Measurements from ENCODE around the gene KCNIP3. TPM values are rescaled to one million over a fixed set of nuclear protein-coding genes. Genes with fewer than 3 reads are reported as not detected.

The KCNIP3 gene
- total and polyA plus RNA-seq, 8 donors, result 3.2 to 12.6 (median 7.7) TPM

GRCh38 chr2:95310216-95310615 lies 13.1 kb downstream of the KCNIP3 start:
- intact Hi-C loops (cut with DNase I), result no loop called here
- ATAC-seq (no peak), DNase-seq (no peak)
- Histone ChIP-seq H3K36me3 (no peaks in the 10 kb centered on the region), H3K27ac (no peak overlapping the region), H3K27me3 (peaks cover 0 to 6% of the 10 kb centered on the region in 2 donors), H3K4me1 (no peaks in the 10 kb centered on the region), H3K4me3 (no peak overlapping the region), H3K9me3 (no peaks in the 10 kb centered on the region)
- TF ChIP-seq CTCF (IDR thresholded peaks at IDR 0.05), result no peak

GRCh38 chr2:95310651-95311050 lies 13.5 kb downstream of the KCNIP3 start:
- DNase-seq (no peak), ATAC-seq (no peak)
- intact Hi-C loops (cut with DNase I), result no loop called here
- no peak overlapping the region for H3K4me3 ChIP-seq
- H3K4me1 ChIP-seq, result no peaks in the 10 kb centered on the region
- H3K27me3 ChIP-seq, result peaks cover 0 to 6% of the 10 kb centered on the region in 2 donors
- no peak for TF ChIP-seq CTCF (IDR thresholded peaks at IDR 0.05)
- no peaks in the 10 kb centered on the region for H3K9me3 ChIP-seq
- no peak overlapping the region for H3K27ac ChIP-seq
- H3K36me3 ChIP-seq, result no peaks in the 10 kb centered on the region

GRCh38 chr2:95311815-95312542 lies 14.8 kb downstream of the KCNIP3 start:
- no peak overlapping the region for H3K27ac ChIP-seq
- no peak overlapping the region for H3K4me3 ChIP-seq
- TF ChIP-seq CTCF (IDR thresholded peaks at IDR 0.05), result no peak
- no peaks in the 10 kb centered on the region for H3K9me3 ChIP-seq
- H3K36me3 ChIP-seq, result no peaks in the 10 kb centered on the region
- peaks cover 0 to 6% of the 10 kb centered on the region in 2 donors for H3K27me3 ChIP-seq
- DNase-seq (peak in 1 of 4 donors; percentile 62), ATAC-seq (no peak)
- intact Hi-C loops (cut with DNase I), result no loop called here
- no peaks in the 10 kb centered on the region for H3K4me1 ChIP-seq

- no peaks in the 10 kb centered on the region for H3K4me1 ChIP-seq
- no peak for TF ChIP-seq CTCF (IDR thresholded peaks at IDR 0.05)
- H3K27me3 ChIP-seq, result peaks cover 0 to 6% of the 10 kb centered on the region in 2 donors
- DNase-seq (peak in 1 of 4 donors; percentile 59), ATAC-seq (no peak)
- H3K9me3 ChIP-seq, result no peaks in the 10 kb centered on the region
- H3K4me3 ChIP-seq, result no peak overlapping the region
- no peaks in the 10 kb centered on the region for H3K36me3 ChIP-seq
- intact Hi-C loops (cut with DNase I), result no loop called here
- no peak overlapping the region for H3K27ac ChIP-seq
Observed at GRCh38 chr2:95312543-95313201, 15.5 kb downstream of the KCNIP3 start.

GRCh38 chr2:95313296-95314131 lies 16.4 kb downstream of the KCNIP3 start:
- no peaks in the 10 kb centered on the region for H3K4me1 ChIP-seq
- intact Hi-C loops (cut with DNase I), result no loop called here
- DNase-seq (peak in 1 of 4 donors; percentile 44), ATAC-seq (peak; percentile 36)
- H3K9me3 ChIP-seq, result no peaks in the 10 kb centered on the region
- H3K27ac ChIP-seq, result no peak overlapping the region
- H3K27me3 ChIP-seq, result peaks cover 0 to 6% of the 10 kb centered on the region in 2 donors
- H3K4me3 ChIP-seq, result no peak overlapping the region
- no peak for TF ChIP-seq CTCF (IDR thresholded peaks at IDR 0.05)
- no peaks in the 10 kb centered on the region for H3K36me3 ChIP-seq

Measured in left lung (tissue), 10 donors.